ENCODE data around the gene ACADVL. TPM values are rescaled to one million over a fixed set of nuclear protein-coding genes. Genes with fewer than 3 reads are reported as not detected.
"Not testable (repeated sequence)": the region's sequence is repeated elsewhere in the genome, so short reads cannot be mapped to it uniquely, and the experiment has no call there.

The ACADVL gene
- total and polyA plus RNA-seq, 9 donors, result 277 to 638 (median 374) TPM

DNA sequence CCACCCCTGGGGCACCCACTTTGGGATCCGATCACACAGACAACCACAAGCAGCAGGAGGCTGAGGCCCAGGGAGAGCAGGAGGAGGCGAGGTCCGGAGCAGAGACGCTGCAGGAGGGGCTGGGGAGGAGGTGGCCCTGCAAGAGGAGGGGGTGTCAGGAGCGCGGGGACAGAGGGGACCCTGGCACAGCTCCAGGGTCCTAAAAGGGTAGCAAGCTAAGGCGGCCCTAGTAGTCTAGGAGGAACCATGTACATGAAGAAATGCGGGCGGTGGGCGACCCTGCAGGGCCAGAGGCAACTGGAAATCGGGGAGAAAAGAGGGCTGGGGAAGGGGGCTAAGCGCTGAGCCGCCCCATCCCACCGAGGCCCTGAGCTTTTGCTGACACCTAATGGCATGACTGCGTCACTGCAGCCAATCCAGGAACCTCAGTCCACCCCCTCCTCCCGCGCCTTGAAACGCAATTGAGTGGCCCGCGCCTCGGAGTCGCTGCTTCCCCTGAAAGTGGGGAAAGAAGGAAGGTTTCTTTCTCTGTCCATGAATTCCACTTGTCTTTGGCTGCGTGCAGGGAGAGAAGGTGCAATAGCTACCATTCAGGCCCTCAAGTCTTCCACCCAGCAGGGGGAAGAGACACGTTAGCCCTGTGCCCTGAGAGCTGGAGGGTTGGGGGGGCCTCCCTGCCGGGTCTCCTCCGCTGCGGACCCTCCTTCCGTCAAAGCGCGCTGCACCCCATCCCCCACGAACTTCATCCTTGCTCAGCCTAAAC lies 42.4 kb upstream of the ACADVL start:
- H3K27ac ChIP-seq, result no peak overlapping the region
- H3K27me3 ChIP-seq, result no peaks in the 10 kb centered on the region
- H3K4me3 ChIP-seq, result peak overlapping the region; percentile 29
- intact Hi-C loops (cut with DNase I), result loop anchor here in 1 of 4 donors (10.0 kb wide), 1 partner anchor 133 kb away; the partner anchor contains the start of gene SLC16A11
- H3K4me1 ChIP-seq (ENCODE audit: insufficient read depth), result no peaks in the 10 kb centered on the region
- H3K36me3 ChIP-seq, result no peaks in the 10 kb centered on the region
- WGBS, 3 donors, result 0 to 2% (median 1%) methylated on average over 30 to 31 of the region's 31 CpGs
- TF ChIP-seq, protein P1, sequence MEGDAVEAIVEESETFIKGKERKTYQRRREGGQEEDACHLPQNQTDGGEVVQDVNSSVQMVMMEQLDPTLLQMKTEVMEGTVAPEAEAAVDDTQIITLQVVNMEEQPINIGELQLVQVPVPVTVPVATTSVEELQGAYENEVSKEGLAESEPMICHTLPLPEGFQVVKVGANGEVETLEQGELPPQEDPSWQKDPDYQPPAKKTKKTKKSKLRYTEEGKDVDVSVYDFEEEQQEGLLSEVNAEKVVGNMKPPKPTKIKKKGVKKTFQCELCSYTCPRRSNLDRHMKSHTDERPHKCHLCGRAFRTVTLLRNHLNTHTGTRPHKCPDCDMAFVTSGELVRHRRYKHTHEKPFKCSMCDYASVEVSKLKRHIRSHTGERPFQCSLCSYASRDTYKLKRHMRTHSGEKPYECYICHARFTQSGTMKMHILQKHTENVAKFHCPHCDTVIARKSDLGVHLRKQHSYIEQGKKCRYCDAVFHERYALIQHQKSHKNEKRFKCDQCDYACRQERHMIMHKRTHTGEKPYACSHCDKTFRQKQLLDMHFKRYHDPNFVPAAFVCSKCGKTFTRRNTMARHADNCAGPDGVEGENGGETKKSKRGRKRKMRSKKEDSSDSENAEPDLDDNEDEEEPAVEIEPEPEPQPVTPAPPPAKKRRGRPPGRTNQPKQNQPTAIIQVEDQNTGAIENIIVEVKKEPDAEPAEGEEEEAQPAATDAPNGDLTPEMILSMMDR (IDR thresholded peaks at IDR 0.05), result peak; percentile 49 to 63 (median 62)
- no peak for TF ChIP-seq POLR2A (IDR thresholded peaks at IDR 0.05)
- H3K9me3 ChIP-seq, result no peaks in the 10 kb centered on the region
- peak; percentile 53 to 76 (median 72) for DNase-seq

DNA sequence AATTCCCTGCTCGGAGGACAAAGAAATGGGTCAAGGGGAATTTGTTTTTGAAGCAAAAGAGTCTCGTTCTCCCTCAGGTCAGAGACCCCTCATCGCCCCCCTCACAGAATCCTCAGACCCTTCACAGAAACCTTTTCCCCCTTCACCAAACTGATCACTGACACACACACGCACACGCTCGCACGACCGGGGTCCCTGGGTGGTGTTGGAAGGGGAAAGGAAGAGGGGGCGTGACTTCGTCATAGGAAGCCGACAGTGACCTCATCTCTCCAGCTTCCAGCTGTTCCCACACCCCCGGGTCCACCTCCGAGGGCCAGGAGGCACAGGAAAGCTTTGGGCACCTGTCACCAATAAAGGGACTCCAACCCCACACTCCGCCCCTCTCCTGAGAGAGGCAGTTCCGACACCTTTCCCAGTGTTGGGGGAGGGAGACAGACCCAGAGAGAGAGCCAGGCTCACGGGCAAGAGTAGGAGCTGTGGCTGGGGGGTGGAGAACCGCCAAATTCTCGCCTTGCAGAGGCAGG lies 41.7 kb upstream of the ACADVL start:
- H3K36me3 ChIP-seq, result no peaks in the 10 kb centered on the region
- no peaks in the 10 kb centered on the region for H3K4me1 ChIP-seq (ENCODE audit: insufficient read depth)
- TF ChIP-seq, protein P1 (IDR thresholded peaks at IDR 0.05), result no peak
- no peak for TF ChIP-seq EP300 (IDR thresholded peaks at IDR 0.05)
- no peak for TF ChIP-seq POLR2A (IDR thresholded peaks at IDR 0.05)
- intact Hi-C loops (cut with DNase I), result loop anchor here in 1 of 4 donors (10.0 kb wide), 1 partner anchor 133 kb away; the partner anchor contains the start of gene SLC16A11
- H3K9me3 ChIP-seq, result no peaks in the 10 kb centered on the region
- H3K4me3 ChIP-seq, result peak overlapping the region; percentile 29
- H3K27ac ChIP-seq, result no peak overlapping the region
- WGBS, 3 donors, result 3 to 6% (median 4%) methylated on average over 18 of the region's 18 CpGs
- H3K27me3 ChIP-seq, result no peaks in the 10 kb centered on the region
- DNase-seq, result peak in 1 of 5 donors; percentile 43

DNA sequence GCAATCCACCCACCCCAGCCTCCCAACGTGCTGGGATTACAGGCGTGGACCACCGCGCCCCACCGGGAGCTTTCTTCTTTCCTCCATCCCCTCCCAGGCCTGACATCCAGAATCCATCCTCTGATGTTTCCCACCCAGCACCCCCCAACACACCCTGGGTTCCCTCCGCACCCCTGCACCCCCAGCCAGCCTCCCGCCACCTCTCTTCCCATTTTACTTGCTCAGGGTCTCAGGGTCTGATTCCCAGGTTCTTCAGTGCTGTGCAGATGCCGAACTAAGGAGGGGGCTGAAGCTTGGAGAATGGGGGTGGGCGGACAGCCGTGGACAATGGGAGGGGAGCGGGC lies 40.8 kb upstream of the ACADVL start:
- Histone ChIP-seq H3K36me3 (no peaks in the 10 kb centered on the region), H3K27ac (no peak overlapping the region), H3K27me3 (no peaks in the 10 kb centered on the region), H3K9me3 (no peaks in the 10 kb centered on the region), H3K4me3 (no peak overlapping the region), H3K4me1 (ENCODE audit: insufficient read depth) (no peaks in the 10 kb centered on the region)
- TF ChIP-seq, protein P1 (IDR thresholded peaks at IDR 0.05), result no peak
- 62 to 69% (median 63%) methylated on average over 11 of the region's 11 CpGs for WGBS, 3 donors
- intact Hi-C loops (cut with DNase I), result loop anchor here in 1 of 4 donors (10.0 kb wide), 1 partner anchor 134 kb away; the partner anchor contains the start of gene SLC16A11
- no peak for DNase-seq

DNA sequence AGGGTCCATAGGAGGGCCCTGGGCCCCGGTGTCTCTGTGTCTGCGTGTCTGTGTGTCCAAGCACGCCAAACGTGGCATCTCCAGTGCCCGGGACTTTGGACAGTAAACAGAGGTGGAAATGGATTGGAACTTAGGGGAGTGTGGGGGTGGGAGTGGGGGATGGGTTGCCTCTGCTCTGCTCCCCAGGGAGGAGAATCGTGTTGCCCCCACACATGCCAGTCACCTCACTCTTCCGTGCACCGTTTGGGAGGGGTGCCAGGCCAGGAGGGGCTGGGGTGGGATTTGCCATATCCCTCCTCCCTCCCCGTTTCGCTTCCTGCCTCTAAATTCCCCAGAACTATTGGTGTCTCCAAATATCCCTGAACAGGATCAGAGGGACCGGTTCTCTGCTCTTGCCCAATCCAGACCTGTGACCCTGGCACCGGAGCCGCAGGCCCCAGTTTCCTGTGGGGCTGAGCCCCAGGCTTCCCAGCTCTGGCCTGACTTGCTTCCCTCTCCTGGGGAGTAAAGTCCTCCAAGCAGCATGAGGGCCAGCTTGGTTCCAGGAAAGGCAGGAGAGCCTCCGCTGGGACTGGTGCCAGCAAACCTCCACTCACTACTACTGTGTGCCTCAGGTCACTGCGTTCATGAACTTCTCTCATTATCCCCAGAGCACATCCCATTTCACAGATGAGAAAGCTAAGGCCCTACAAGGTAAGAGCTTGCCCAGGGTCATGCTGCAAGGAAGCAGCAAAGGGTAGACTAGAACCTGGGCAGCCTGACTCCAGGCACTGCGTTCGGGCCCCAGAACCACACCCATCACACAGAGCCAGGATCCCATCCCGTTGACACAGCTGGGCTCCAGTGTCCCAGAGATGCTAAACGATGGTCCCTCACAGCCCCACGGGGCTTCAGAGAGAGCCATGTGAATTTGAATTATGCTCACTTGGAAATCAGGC lies 40.2 kb upstream of the ACADVL start, which contains the start of gene ASGR1:
Gene ASGR1, minus strand, starts transcription at position 54 of the 938 bp plus-strand sequence. CDS start 807 bp downstream, outside the sequence.
- no peaks in the 10 kb centered on the region for H3K4me1 ChIP-seq (ENCODE audit: insufficient read depth)
- 50 to 55% (median 51%) methylated on average over 20 of the region's 20 CpGs for WGBS, 3 donors
- TF ChIP-seq, protein P1 (IDR thresholded peaks at IDR 0.05), result no peak
- TF ChIP-seq EP300 (IDR thresholded peaks at IDR 0.05), result no peak
- no peaks in the 10 kb centered on the region for H3K36me3 ChIP-seq
- no peaks in the 10 kb centered on the region for H3K9me3 ChIP-seq
- no peak within 1 kb of the TSS for H3K4me3 ChIP-seq
- no peaks in the 10 kb centered on the region for H3K27me3 ChIP-seq
- intact Hi-C loops (cut with DNase I), result loop anchor here in 1 of 4 donors (10.0 kb wide), 1 partner anchor 135 kb away; the partner anchor contains the start of gene SLC16A11
- H3K27ac ChIP-seq, result no peak within 1 kb of the TSS
- DNase-seq, result no peak

DNA sequence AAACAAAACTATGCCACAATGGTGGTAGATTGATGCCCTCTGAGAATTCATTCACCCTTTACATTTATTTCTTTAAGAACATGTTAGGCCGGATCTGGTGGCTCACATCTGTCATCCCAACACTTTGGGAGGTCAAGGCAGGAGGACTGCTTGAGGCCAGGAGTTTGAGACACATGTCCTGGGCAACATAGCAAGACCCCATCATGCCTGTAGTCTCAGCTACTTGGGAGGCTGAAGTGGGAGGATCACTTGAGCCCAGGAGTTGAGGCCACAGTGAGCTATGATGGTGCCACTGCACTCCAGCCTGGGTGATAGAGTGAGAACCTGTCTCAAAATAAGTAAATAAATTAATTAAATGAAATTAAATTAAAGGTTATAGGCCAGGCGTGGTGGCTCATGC lies 37.6 kb upstream of the ACADVL start:
- H3K36me3 ChIP-seq; H3K27ac ChIP-seq; H3K4me1 ChIP-seq (ENCODE audit: insufficient read depth); H3K27me3 ChIP-seq; H3K9me3 ChIP-seq; DNase-seq; intact Hi-C loops (cut with DNase I); H3K4me3 ChIP-seq: not testable (repeated sequence)
- 96 to 98% (median 97%) methylated on average over 2 of the region's 2 CpGs for WGBS, 3 donors

All from ovary (tissue), 9 donors.